Muscle layer of colon (tissue), 2 donors: Measurements from ENCODE around the gene ASCC3.

Source experiments
- H3K27ac ChIP-seq: one replicate; pipeline ENCODE4 v1.7.0; 2013; ENCODE audit warnings: low read depth, mild to moderate bottlenecking, low read length, moderate library complexity
- H3K27me3 ChIP-seq, 2 donors: one replicate each; pipeline ENCODE4 v1.7.0; 2013; ENCODE audit warnings: low read length in 2 of 2, mild to moderate bottlenecking in 2 of 2; ENCODE audit not compliant: insufficient read depth in 2 of 2, control insufficient read depth in 1 of 2
- H3K36me3 ChIP-seq: one replicate; pipeline ENCODE4 v1.7.0; 2013; ENCODE audit warnings: mild to moderate bottlenecking, low read length; ENCODE audit not compliant: insufficient read depth
- H3K4me1 ChIP-seq: one replicate; pipeline ENCODE4 v1.7.0; 2013; ENCODE audit warnings: mild to moderate bottlenecking, low read length; ENCODE audit not compliant: insufficient read depth
- H3K4me3 ChIP-seq, 2 donors: one replicate each; pipeline ENCODE4 v1.7.0; 2013; ENCODE audit warnings: low read length in 2 of 2, low read depth in 1 of 2, mild to moderate bottlenecking in 1 of 2, moderate library complexity in 1 of 2
- H3K9ac ChIP-seq: one replicate; pipeline ENCODE4 v1.7.0; 2013; ENCODE audit warnings: low read length
- H3K9me3 ChIP-seq: one replicate; pipeline ENCODE4 v1.7.0; 2013; ENCODE audit warnings: mild to moderate bottlenecking, low read length
- donor health status: abdominal sarcoma.
- donor health status: Adenocarcinoma of cecum.

Gene ASCC3, protein sequence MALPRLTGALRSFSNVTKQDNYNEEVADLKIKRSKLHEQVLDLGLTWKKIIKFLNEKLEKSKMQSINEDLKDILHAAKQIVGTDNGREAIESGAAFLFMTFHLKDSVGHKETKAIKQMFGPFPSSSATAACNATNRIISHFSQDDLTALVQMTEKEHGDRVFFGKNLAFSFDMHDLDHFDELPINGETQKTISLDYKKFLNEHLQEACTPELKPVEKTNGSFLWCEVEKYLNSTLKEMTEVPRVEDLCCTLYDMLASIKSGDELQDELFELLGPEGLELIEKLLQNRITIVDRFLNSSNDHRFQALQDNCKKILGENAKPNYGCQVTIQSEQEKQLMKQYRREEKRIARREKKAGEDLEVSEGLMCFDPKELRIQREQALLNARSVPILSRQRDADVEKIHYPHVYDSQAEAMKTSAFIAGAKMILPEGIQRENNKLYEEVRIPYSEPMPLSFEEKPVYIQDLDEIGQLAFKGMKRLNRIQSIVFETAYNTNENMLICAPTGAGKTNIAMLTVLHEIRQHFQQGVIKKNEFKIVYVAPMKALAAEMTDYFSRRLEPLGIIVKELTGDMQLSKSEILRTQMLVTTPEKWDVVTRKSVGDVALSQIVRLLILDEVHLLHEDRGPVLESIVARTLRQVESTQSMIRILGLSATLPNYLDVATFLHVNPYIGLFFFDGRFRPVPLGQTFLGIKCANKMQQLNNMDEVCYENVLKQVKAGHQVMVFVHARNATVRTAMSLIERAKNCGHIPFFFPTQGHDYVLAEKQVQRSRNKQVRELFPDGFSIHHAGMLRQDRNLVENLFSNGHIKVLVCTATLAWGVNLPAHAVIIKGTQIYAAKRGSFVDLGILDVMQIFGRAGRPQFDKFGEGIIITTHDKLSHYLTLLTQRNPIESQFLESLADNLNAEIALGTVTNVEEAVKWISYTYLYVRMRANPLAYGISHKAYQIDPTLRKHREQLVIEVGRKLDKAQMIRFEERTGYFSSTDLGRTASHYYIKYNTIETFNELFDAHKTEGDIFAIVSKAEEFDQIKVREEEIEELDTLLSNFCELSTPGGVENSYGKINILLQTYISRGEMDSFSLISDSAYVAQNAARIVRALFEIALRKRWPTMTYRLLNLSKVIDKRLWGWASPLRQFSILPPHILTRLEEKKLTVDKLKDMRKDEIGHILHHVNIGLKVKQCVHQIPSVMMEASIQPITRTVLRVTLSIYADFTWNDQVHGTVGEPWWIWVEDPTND (N-terminal part only)

DNA sequence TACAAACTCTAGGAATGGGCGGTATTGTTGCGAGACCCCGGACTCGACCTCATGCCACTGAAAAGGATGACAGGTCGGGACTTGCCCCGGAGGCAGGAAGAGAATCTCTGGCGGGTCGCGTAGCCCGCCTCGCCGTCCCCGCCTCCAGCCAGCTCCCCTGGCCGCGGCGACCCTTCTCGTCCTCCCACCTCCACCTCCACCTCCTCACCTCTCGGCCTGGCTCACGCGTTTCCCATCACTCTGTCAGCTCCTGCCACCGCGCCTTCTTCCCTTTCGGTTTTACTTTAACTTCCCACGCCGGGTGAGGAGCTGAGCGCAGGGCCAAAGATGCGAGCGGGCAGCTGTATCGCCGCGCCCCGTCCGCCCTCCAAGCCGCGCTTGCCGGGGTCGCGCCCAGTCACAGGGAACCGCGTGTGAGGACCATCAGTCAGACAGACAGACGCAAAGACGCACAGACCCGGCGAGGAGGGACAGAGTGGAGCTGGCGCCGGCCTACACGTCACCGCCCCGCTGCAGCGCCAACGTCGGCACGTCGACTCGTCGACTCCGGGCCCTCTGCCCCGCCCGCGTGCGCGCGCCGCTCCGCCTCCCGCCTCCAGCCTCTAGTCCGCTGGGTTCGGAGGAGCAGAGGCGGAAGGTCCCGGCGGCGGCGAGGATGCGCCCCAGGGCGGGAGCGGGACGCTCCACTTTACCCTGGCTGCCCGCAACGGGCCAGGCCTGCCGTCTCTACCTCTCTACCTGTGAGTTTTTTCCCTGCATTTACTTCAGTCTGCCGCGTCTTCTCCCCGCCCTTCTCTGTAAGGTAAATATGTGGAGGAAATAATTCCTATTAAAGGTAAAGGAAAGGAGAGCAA is at the start of gene ASCC3:
TSS of gene ASCC3 (minus strand) at position 477 of the 854 bp plus-strand sequence. CDS start 13,332 bp downstream, outside the sequence.
- peak within 1 kb of the TSS; percentile 50 for H3K27ac ChIP-seq
- no peaks in the 10 kb centered on the region for H3K36me3 ChIP-seq
- peak within 1 kb of the TSS; percentile 75 to 81 for H3K4me3 ChIP-seq
- no peaks in the 10 kb centered on the region for H3K27me3 ChIP-seq
- peak within 1 kb of the TSS; percentile 36 for H3K9ac ChIP-seq
- peaks cover 21% of the 10 kb centered on the region for H3K4me1 ChIP-seq
- no peaks in the 10 kb centered on the region for H3K9me3 ChIP-seq

DNA sequence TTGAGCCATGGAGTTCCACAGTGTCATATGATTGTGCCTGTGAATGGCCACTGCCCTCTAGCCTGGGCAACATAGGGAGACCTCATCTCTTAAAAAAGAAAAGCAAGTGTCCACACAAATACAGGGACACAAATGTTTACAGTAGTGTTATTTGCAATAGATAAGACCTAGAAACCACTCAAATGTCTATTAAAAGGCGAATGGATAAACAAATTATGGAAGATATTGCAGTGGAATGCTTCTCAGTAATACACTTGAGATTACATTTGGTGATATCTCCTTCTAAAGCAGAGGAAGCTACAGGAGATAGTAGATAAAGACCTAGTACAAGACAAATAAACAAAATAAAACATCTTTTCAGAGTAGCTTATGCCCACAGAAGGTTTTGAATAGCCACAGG is 44.6 kb upstream of the ASCC3 start:
- Histone ChIP-seq H3K27ac (no peak overlapping the region), H3K4me3 (no peak overlapping the region), H3K4me1 (no peaks in the 10 kb centered on the region), H3K9ac (no peak overlapping the region), H3K36me3 (no peaks in the 10 kb centered on the region), H3K9me3 (no peaks in the 10 kb centered on the region), H3K27me3 (no peaks in the 10 kb centered on the region)

DNA sequence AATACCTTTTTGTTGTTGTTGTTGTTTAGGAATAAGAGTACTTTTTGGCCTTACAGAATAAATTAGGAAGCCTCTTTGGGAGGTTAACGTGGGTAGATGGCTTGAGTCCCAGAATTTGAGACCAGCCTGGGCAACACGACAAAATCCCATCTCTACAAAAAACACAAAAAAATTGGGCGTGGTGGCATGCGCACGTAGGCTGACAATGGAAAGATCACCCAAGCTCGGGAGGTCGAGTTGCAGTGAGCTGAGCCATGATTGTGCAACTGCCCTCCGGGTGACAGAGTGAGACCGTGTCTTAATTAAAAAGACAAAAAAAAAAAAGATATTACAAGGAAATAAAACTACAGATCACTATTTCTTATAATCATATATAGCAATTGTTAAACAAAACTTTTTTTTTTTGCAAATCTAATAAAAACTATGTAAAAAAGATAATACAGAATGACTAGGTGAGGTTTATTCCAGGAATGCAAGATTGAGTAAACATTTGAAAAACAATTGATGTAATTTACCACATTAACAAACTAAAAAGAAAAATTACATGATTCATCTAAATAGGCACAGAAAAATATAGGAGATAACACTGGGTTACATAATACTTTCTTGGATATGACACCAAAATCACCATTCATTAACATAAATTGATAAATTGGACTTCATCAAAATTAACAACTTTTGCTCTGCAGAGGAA is 43.6 kb upstream of the ASCC3 start:
- Histone ChIP-seq H3K4me1 (no peaks in the 10 kb centered on the region), H3K36me3 (no peaks in the 10 kb centered on the region), H3K27ac (no peak overlapping the region), H3K27me3 (no peaks in the 10 kb centered on the region), H3K9me3 (no peaks in the 10 kb centered on the region), H3K9ac (no peak overlapping the region), H3K4me3 (no peak overlapping the region)

DNA sequence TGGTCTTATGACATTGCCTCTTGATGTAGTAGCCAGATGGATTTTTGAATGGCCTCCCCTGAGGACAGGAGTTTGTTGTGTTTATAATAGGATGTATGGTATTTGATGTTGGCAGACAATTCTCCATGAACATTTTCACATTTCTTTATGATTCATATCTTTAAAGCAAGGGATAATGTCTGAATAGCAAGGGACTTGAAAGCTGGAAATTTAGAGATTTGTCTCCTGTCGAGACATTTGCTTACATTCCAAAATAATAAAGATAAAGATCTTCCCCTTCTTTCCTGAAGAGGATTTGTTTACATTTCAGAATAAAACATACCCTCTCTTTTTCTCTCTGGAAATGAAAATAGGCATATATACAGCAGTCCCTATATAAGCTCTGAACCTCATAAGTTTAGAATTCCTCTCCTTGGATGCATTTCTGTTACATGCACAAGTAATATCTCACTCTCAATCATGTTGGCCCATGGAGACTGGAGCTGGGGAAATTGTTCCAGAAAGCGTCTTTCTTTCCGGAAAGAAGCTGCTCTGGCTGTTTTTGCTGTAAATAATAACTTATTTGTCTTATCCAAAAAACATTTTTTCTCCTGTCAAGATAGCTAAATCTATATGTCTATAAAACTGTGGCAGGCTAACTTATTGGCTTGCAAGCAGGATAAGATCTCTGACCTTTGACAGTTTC is 42.5 kb upstream of the ASCC3 start:
- Histone ChIP-seq H3K36me3 (no peaks in the 10 kb centered on the region), H3K27ac (no peak overlapping the region), H3K4me3 (no peak overlapping the region), H3K9ac (no peak overlapping the region), H3K27me3 (no peaks in the 10 kb centered on the region), H3K9me3 (no peaks in the 10 kb centered on the region), H3K4me1 (no peaks in the 10 kb centered on the region)

DNA sequence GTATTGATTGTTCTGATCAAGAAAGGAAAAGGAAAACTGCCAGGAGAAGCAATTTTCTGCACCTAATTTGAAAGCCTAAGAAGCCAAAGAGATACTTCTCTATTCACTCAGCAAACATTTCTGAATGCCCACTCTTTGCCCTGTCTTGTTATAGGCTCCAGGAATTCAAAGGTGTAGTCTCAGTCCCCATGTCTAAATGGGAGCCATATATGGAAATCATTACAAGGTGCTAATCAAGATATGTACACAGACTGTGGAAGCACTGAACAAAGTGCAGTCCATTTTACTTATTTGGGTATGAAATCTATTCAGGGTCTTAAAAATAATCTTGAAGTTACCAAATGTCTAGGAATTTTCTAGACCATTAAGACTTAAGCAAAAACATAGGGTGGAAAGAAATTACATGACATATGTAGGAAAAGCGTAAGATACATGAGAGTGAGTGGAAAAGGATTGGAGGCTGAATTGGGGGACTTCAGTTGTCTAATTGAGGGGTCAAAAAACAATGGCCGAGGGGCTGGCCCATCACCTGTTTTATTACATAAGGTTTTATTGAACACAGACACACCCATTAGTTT is 39.0 kb upstream of the ASCC3 start:
- Histone ChIP-seq H3K4me1 (no peaks in the 10 kb centered on the region), H3K4me3 (no peak overlapping the region), H3K36me3 (no peaks in the 10 kb centered on the region), H3K9me3 (no peaks in the 10 kb centered on the region), H3K9ac (no peak overlapping the region), H3K27me3 (no peaks in the 10 kb centered on the region), H3K27ac (no peak overlapping the region)

DNA sequence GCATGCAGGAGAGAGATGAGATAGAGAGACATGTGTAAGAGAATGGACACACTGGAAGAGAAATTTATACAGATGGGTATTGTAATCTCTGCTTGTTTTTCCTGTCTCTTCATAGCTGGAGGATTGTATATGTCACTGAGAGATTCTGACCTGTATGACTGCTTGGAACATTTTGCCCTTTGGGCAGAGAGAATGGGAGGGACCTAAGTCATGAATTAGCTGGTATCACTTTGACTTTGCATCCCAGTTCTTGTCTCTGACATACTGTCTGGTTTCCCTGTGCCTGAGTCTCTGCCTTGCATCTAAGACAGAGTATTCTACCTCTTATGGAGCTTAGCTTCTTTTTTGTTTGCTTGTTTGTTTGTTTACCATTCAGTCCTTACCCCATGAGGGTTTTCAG is 37.0 kb upstream of the ASCC3 start:
- no peak overlapping the region for H3K9ac ChIP-seq
- no peak overlapping the region for H3K4me3 ChIP-seq
- no peaks in the 10 kb centered on the region for H3K27me3 ChIP-seq
- no peak overlapping the region for H3K27ac ChIP-seq
- no peaks in the 10 kb centered on the region for H3K9me3 ChIP-seq
- H3K36me3 ChIP-seq: no peaks in the 10 kb centered on the region
- H3K4me1 ChIP-seq: no peaks in the 10 kb centered on the region

DNA sequence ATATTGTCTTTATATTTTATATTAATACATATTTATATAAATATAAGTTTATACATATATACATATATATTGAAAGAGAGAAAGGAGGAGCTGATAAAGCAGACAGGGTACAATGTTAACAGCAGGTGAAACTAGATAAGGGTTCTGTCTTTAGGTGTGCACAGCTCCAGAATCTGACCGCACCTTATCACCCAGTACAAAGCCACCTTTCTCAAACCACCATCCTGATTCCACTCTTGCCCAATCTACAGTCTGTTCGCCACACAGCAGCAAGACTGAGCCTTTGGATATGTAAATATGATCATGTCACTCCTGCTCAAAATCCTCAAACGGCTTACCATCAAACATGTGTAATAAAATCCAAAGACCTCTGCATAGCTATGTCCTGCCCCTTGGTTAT is 34.7 kb upstream of the ASCC3 start:
- H3K27ac ChIP-seq: no peak overlapping the region
- no peaks in the 10 kb centered on the region for H3K9me3 ChIP-seq
- no peaks in the 10 kb centered on the region for H3K4me1 ChIP-seq
- no peak overlapping the region for H3K9ac ChIP-seq
- H3K27me3 ChIP-seq: no peaks in the 10 kb centered on the region
- no peaks in the 10 kb centered on the region for H3K36me3 ChIP-seq
- H3K4me3 ChIP-seq: no peak overlapping the region

DNA sequence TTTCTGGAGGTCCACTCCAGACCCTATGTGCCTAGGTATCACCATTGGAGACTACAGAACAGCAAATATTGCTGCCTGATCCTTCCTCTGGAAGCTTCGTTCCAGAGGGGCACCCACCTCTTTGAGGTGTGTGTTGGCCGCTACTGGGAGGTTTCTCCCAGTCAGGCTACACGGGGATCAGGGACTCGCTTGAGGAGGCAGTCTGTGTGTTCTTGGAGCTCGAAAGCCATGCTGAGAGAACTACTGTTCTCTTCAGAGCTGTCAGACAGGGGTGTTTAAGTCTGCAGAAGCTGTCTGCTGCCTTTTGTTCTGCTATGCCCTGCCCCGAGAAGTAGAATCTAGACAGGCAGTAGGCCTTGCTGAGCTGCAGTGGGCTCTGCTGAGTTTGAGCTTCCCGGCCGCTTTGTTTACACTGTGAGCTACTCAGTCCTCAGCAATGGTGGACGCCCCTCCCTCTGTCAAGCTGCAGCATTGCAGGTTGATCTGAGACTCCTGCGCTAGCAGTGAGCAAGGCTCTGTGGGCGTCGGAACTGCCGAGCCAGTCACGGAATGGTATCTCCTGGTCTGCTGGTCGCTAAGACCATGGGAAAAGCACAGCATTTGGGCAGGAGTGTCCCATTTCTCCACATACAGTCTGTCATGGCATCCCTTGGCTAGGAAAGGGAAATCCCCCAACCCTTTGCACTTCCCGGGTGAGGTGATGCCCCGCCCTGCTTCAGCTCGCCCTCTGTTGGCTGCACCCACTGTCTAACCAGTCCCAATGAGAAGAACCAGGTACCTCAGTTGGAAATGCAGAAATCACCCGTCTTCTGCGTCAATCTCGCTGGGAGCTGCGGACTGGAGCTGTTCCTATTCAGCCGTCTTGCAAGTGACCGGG is 32.5 kb upstream of the ASCC3 start:
- Histone ChIP-seq H3K27ac (no peak overlapping the region), H3K27me3 (no peaks in the 10 kb centered on the region), H3K9me3 (no peaks in the 10 kb centered on the region), H3K36me3 (no peaks in the 10 kb centered on the region), H3K4me3 (no peak overlapping the region), H3K4me1 (no peaks in the 10 kb centered on the region), H3K9ac (no peak overlapping the region)

DNA sequence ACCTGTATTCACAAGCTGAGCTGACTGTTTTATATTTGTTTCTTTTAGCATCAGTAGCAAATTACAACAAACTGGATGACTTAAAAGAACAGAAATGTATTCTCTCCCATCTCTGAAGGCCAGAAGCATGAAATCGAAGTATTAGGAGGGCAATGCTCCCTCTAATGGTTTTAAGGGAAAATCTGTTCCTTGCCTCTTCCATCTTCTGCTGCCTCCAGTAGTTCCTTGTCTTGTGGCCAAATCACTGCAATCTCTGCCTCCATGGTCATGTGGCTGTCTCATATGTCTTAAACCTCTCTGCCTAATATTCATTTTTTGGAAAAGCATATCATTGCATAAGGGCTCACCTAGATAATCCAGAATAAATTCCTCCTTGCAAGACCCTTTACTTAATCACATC is 25.2 kb upstream of the ASCC3 start:
- Histone ChIP-seq H3K4me1 (no peaks in the 10 kb centered on the region), H3K9ac (no peak overlapping the region), H3K36me3 (no peaks in the 10 kb centered on the region), H3K9me3 (no peaks in the 10 kb centered on the region), H3K27ac (no peak overlapping the region), H3K27me3 (no peaks in the 10 kb centered on the region), H3K4me3 (no peak overlapping the region)
